ENCODE results near the gene SIRT3.
A peak's percentile ranks its signal among the peaks of the same experiment; 100 is the strongest.

The SIRT3 gene

GRCh38 chr11:217704-218103, 18.4 kb downstream of the SIRT3 start:
- Histone ChIP-seq H3K9me3 (replicated peaks in 1 of 2; ENCODE audit: control insufficient read depth in 2 of 2, insufficient read depth in 1 of 2, low read depth in 1 of 2, low read length in 2 of 2) (peaks cover 0 to 2% of the 10 kb centered on the region in 2 donors), H4K91ac (ENCODE audit: low read depth, low read length, poor library complexity) (no peak overlapping the region), H3K4me2 (ENCODE audit: insufficient read depth, low read length, poor library complexity, severe bottlenecking) (no peak overlapping the region), H4K8ac (ENCODE audit: low read depth, low read length) (no peak overlapping the region), H2BK5ac (ENCODE audit: low read length) (no peak overlapping the region), H3K14ac (ENCODE audit: low read length) (no peak overlapping the region), H2BK12ac (ENCODE audit: low read length) (no peak overlapping the region), H3K27ac (replicated peaks; ENCODE audit: low read length) (no peak overlapping the region), H3K18ac (ENCODE audit: low read length) (no peak overlapping the region), H3K36me3 (replicated peaks in 1 of 2; ENCODE audit: control insufficient read depth in 2 of 2, insufficient read depth in 2 of 2, low read length in 2 of 2) (peaks cover 41 to 76% of the 10 kb centered on the region in 2 donors), H3K27me3 (ENCODE audit: control insufficient read depth in 3 of 3, insufficient read depth in 3 of 3, low read depth in 1 of 3, low read length in 3 of 3) (no peaks in the 10 kb centered on the region), H3K9ac (ENCODE audit: low read depth, low read length, poor library complexity) (no peak overlapping the region), H2BK15ac (ENCODE audit: low read length) (no peak overlapping the region), H2AK5ac (ENCODE audit: low read depth, low read length) (no peak overlapping the region), H3K23ac (ENCODE audit: low read depth, low read length, poor library complexity) (no peak overlapping the region), H3K4me3 (ENCODE audit: low read length in 2 of 2) (no peak overlapping the region), H3K79me1 (ENCODE audit: low read depth, low read length) (no peaks in the 10 kb centered on the region), H3K4me1 (ENCODE audit: control insufficient read depth in 2 of 2, insufficient read depth in 1 of 2, low read depth in 1 of 2, low read length in 2 of 2) (no peaks in the 10 kb centered on the region), H3K4ac (ENCODE audit: low read length) (no peak overlapping the region), H2AFZ (ENCODE audit: low read length) (no peak overlapping the region), H2BK120ac (ENCODE audit: low read depth, low read length) (no peak overlapping the region)
- no peak for DNase-seq (ENCODE audit: low spot score)
- WGBS, 2 donors (ENCODE audit: extremely low coverage in 2 of 2, insufficient read length in 2 of 2, insufficient replicate concordance in 1 of 2), result no CpG with 5 or more reads among the region's 3 CpGs

GRCh38 chr11:216081-216974, 19.8 kb downstream of the SIRT3 start:
- H4K8ac ChIP-seq (ENCODE audit: low read depth, low read length), result no peak overlapping the region
- H4K91ac ChIP-seq (ENCODE audit: low read depth, low read length, poor library complexity), result no peak overlapping the region
- no peak overlapping the region for H2AK5ac ChIP-seq (ENCODE audit: low read depth, low read length)
- no peak overlapping the region for H3K14ac ChIP-seq (ENCODE audit: low read length)
- H3K4me1 ChIP-seq (ENCODE audit: control insufficient read depth in 2 of 2, insufficient read depth in 1 of 2, low read depth in 1 of 2, low read length in 2 of 2), result no peaks in the 10 kb centered on the region
- H2BK15ac ChIP-seq (ENCODE audit: low read length), result no peak overlapping the region
- no peaks in the 10 kb centered on the region for H3K27me3 ChIP-seq (ENCODE audit: control insufficient read depth in 3 of 3, insufficient read depth in 3 of 3, low read depth in 1 of 3, low read length in 3 of 3)
- H3K4me3 ChIP-seq (ENCODE audit: low read length in 2 of 2), result no peak overlapping the region
- no peak for DNase-seq (ENCODE audit: low spot score)
- H2AFZ ChIP-seq (ENCODE audit: low read length), result no peak overlapping the region
- H3K9me3 ChIP-seq (replicated peaks in 1 of 2; ENCODE audit: control insufficient read depth in 2 of 2, insufficient read depth in 1 of 2, low read depth in 1 of 2, low read length in 2 of 2), result no peaks in the 10 kb centered on the region
- H3K23ac ChIP-seq (ENCODE audit: low read depth, low read length, poor library complexity), result no peak overlapping the region
- H3K4me2 ChIP-seq (ENCODE audit: insufficient read depth, low read length, poor library complexity, severe bottlenecking), result no peak overlapping the region
- no peak overlapping the region for H2BK5ac ChIP-seq (ENCODE audit: low read length)
- no peak overlapping the region for H3K27ac ChIP-seq (replicated peaks; ENCODE audit: low read length)
- no peak overlapping the region for H2BK120ac ChIP-seq (ENCODE audit: low read depth, low read length)
- peaks cover 2% of the 10 kb centered on the region for H3K79me1 ChIP-seq (ENCODE audit: low read depth, low read length)
- WGBS, 2 donors (ENCODE audit: extremely low coverage in 2 of 2, insufficient read length in 2 of 2, insufficient replicate concordance in 1 of 2), result no CpG with 5 or more reads among the region's 11 CpGs
- H2BK12ac ChIP-seq (ENCODE audit: low read length), result no peak overlapping the region
- no peak overlapping the region for H3K4ac ChIP-seq (ENCODE audit: low read length)
- H3K9ac ChIP-seq (ENCODE audit: low read depth, low read length, poor library complexity), result no peak overlapping the region
- H3K36me3 ChIP-seq (replicated peaks in 1 of 2; ENCODE audit: control insufficient read depth in 2 of 2, insufficient read depth in 2 of 2, low read length in 2 of 2), result peaks cover 49 to 77% of the 10 kb centered on the region in 2 donors
- H3K18ac ChIP-seq (ENCODE audit: low read length), result no peak overlapping the region

GRCh38 chr11:215581-216037, 20.5 kb downstream of the SIRT3 start:
- Histone ChIP-seq H2BK15ac (ENCODE audit: low read length) (no peak overlapping the region), H3K4me2 (ENCODE audit: insufficient read depth, low read length, poor library complexity, severe bottlenecking) (no peak overlapping the region), H3K79me1 (ENCODE audit: low read depth, low read length) (peaks cover 7% of the 10 kb centered on the region), H3K4me1 (ENCODE audit: control insufficient read depth in 2 of 2, insufficient read depth in 1 of 2, low read depth in 1 of 2, low read length in 2 of 2) (no peaks in the 10 kb centered on the region), H2BK120ac (ENCODE audit: low read depth, low read length) (no peak overlapping the region), H3K23ac (ENCODE audit: low read depth, low read length, poor library complexity) (no peak overlapping the region), H3K14ac (ENCODE audit: low read length) (no peak overlapping the region), H3K18ac (ENCODE audit: low read length) (no peak overlapping the region), H2AFZ (ENCODE audit: low read length) (no peak overlapping the region), H3K9ac (ENCODE audit: low read depth, low read length, poor library complexity) (no peak overlapping the region), H3K36me3 (replicated peaks in 1 of 2; ENCODE audit: control insufficient read depth in 2 of 2, insufficient read depth in 2 of 2, low read length in 2 of 2) (peaks cover 56 to 83% of the 10 kb centered on the region in 2 donors), H2BK5ac (ENCODE audit: low read length) (no peak overlapping the region), H3K27me3 (ENCODE audit: control insufficient read depth in 3 of 3, insufficient read depth in 3 of 3, low read depth in 1 of 3, low read length in 3 of 3) (no peaks in the 10 kb centered on the region), H3K4me3 (ENCODE audit: low read length in 2 of 2) (no peak overlapping the region), H3K4ac (ENCODE audit: low read length) (no peak overlapping the region), H2AK5ac (ENCODE audit: low read depth, low read length) (no peak overlapping the region), H3K27ac (replicated peaks; ENCODE audit: low read length) (no peak overlapping the region), H4K91ac (ENCODE audit: low read depth, low read length, poor library complexity) (no peak overlapping the region), H3K9me3 (replicated peaks in 1 of 2; ENCODE audit: control insufficient read depth in 2 of 2, insufficient read depth in 1 of 2, low read depth in 1 of 2, low read length in 2 of 2) (no peaks in the 10 kb centered on the region), H2BK12ac (ENCODE audit: low read length) (no peak overlapping the region), H4K8ac (ENCODE audit: low read depth, low read length) (no peak overlapping the region)
- DNase-seq (ENCODE audit: low spot score), result no peak
- no CpG with 5 or more reads among the region's 4 CpGs for WGBS, 2 donors (ENCODE audit: extremely low coverage in 2 of 2, insufficient read length in 2 of 2, insufficient replicate concordance in 1 of 2)

- H2AK5ac ChIP-seq (ENCODE audit: low read depth, low read length), result no peak overlapping the region
- no peak overlapping the region for H4K8ac ChIP-seq (ENCODE audit: low read depth, low read length)
- H3K23ac ChIP-seq (ENCODE audit: low read depth, low read length, poor library complexity), result peak overlapping the region; percentile 46
- no peak overlapping the region for H3K27ac ChIP-seq (replicated peaks; ENCODE audit: low read length)
- peaks cover 65 to 92% of the 10 kb centered on the region in 2 donors for H3K36me3 ChIP-seq (replicated peaks in 1 of 2; ENCODE audit: control insufficient read depth in 2 of 2, insufficient read depth in 2 of 2, low read length in 2 of 2)
- peaks cover 17% of the 10 kb centered on the region for H3K79me1 ChIP-seq (ENCODE audit: low read depth, low read length)
- H3K4me3 ChIP-seq (ENCODE audit: low read length in 2 of 2), result no peak overlapping the region
- H3K27me3 ChIP-seq (ENCODE audit: control insufficient read depth in 3 of 3, insufficient read depth in 3 of 3, low read depth in 1 of 3, low read length in 3 of 3), result no peaks in the 10 kb centered on the region
- no peak overlapping the region for H4K91ac ChIP-seq (ENCODE audit: low read depth, low read length, poor library complexity)
- H3K4me2 ChIP-seq (ENCODE audit: insufficient read depth, low read length, poor library complexity, severe bottlenecking), result no peak overlapping the region
- H3K18ac ChIP-seq (ENCODE audit: low read length), result no peak overlapping the region
- no CpG with 5 or more reads among the region's 7 CpGs for WGBS, 2 donors (ENCODE audit: extremely low coverage in 2 of 2, insufficient read length in 2 of 2, insufficient replicate concordance in 1 of 2)
- H2AFZ ChIP-seq (ENCODE audit: low read length), result no peak overlapping the region
- no peak overlapping the region for H2BK15ac ChIP-seq (ENCODE audit: low read length)
- H3K4ac ChIP-seq (ENCODE audit: low read length), result no peak overlapping the region
- H2BK120ac ChIP-seq (ENCODE audit: low read depth, low read length), result no peak overlapping the region
- peaks cover 9% of the 10 kb centered on the region in 2 donors for H3K4me1 ChIP-seq (ENCODE audit: control insufficient read depth in 2 of 2, insufficient read depth in 1 of 2, low read depth in 1 of 2, low read length in 2 of 2)
- no peak overlapping the region for H3K14ac ChIP-seq (ENCODE audit: low read length)
- no peak overlapping the region for H3K9ac ChIP-seq (ENCODE audit: low read depth, low read length, poor library complexity)
- H3K9me3 ChIP-seq (replicated peaks in 1 of 2; ENCODE audit: control insufficient read depth in 2 of 2, insufficient read depth in 1 of 2, low read depth in 1 of 2, low read length in 2 of 2), result no peaks in the 10 kb centered on the region
- no peak overlapping the region for H2BK5ac ChIP-seq (ENCODE audit: low read length)
- no peak for DNase-seq (ENCODE audit: low spot score)
- H2BK12ac ChIP-seq (ENCODE audit: low read length), result no peak overlapping the region
Measured at GRCh38 chr11:214083-214482, 22.1 kb downstream of the SIRT3 start.
